ENCODE data around the gene TRIM47. TPM values are rescaled to one million over a fixed set of nuclear protein-coding genes. Genes with fewer than 3 reads are reported as not detected.
A peak's percentile ranks its signal among the peaks of the same experiment; 100 is the strongest.

TRIM47 gene
- total and polyA plus RNA-seq, 2 of the 13 experiments (the other 11 are each of a cell fraction or from before 2014, with no cell fraction given), result 33.5 to 82.0 TPM

- TF ChIP-seq ZNF569 (CRISPR knock-in tag; IDR thresholded peaks at IDR 0.05; ENCODE audit: borderline replicate concordance), result no peak
- peak; percentile 88 for TF ChIP-seq TBX3 (IDR thresholded peaks at IDR 0.05; ENCODE audit: borderline replicate concordance)
- TF ChIP-seq ZNF782 (CRISPR knock-in tag; IDR thresholded peaks at IDR 0.05; ENCODE audit: borderline replicate concordance), result peak; percentile 73; the same call in 1 of the 2 replicates
- TF ChIP-seq ZNF790 (CRISPR knock-in tag; IDR thresholded peaks at IDR 0.05; ENCODE audit: borderline replicate concordance), result peak; percentile 72; the same call in 1 of the 2 replicates
- TF ChIP-seq NRL (CRISPR knock-in tag; IDR thresholded peaks at IDR 0.05; ENCODE audit: borderline replicate concordance), result peak; percentile 40; the same call in 1 of the 2 replicates
- TF ChIP-seq FOSL2 (CRISPR knock-in tag; IDR thresholded peaks at IDR 0.05), result peak; percentile 33
- TF ChIP-seq ZNF777 (CRISPR knock-in tag; IDR thresholded peaks at IDR 0.05), result peak; percentile 98
- TF ChIP-seq AKNA (CRISPR knock-in tag; IDR thresholded peaks at IDR 0.05; ENCODE audit: borderline replicate concordance), result 0 out of 2 replicates have a peak, but pooled peaks have one; percentile 49
- TF ChIP-seq PTBP1 (IDR thresholded peaks at IDR 0.05; ENCODE audit: low read depth, low read length, poor library complexity, severe bottlenecking), result no peak
- TF ChIP-seq IKZF4 (CRISPR knock-in tag; IDR thresholded peaks at IDR 0.05; ENCODE audit: borderline replicate concordance, low read depth, not compliant biosample characterization), result peak; percentile 46
- 0 out of 2 replicates have a peak, but pooled peaks have one; percentile 60 for TF ChIP-seq ZNF746 (CRISPR knock-in tag; IDR thresholded peaks at IDR 0.05)
- TF ChIP-seq MED1 (CRISPR knock-in tag; IDR thresholded peaks at IDR 0.05), result peak; percentile 73
- TF ChIP-seq IRF9 (CRISPR knock-in tag; IDR thresholded peaks at IDR 0.05; ENCODE audit: borderline replicate concordance), result peak; percentile 60; the same call in 1 of the 2 replicates
- TF ChIP-seq ZNF160 (CRISPR knock-in tag; IDR thresholded peaks at IDR 0.05), result peak; percentile 71
- peak; percentile 73; the same call in 1 of the 2 replicates for TF ChIP-seq ZC3H4 (CRISPR knock-in tag; IDR thresholded peaks at IDR 0.05; ENCODE audit: borderline replicate concordance)
- peak; percentile 42; the same call in 1 of the 2 replicates for TF ChIP-seq NFE2 (CRISPR knock-in tag; IDR thresholded peaks at IDR 0.05)
- TF ChIP-seq ZNF143 (CRISPR knock-in tag; IDR thresholded peaks at IDR 0.05), result peak; percentile 54
- TF ChIP-seq KLF6 (CRISPR knock-in tag; IDR thresholded peaks at IDR 0.05), result peak; percentile 68; the same call in 1 of the 2 replicates
- TF ChIP-seq ZBTB46 (CRISPR knock-in tag; IDR thresholded peaks at IDR 0.05; ENCODE audit: borderline replicate concordance), result 0 out of 2 replicates have a peak, but pooled peaks have one; percentile 52
- peak; percentile 58 for TF ChIP-seq ZNF552 (CRISPR knock-in tag; IDR thresholded peaks at IDR 0.05; ENCODE audit: borderline replicate concordance)
- peak; percentile 70; the same call in 1 of the 2 replicates for TF ChIP-seq ISL2 (CRISPR knock-in tag; IDR thresholded peaks at IDR 0.05)
These were observed at the start of gene TRIM47 (continued) for GRCh38 chr17:75878174-75878998.

Data from HepG2 (cell line).